HG03039 (cell line): ENCODE data around the gene KCNH2.

Experiments
- ATAC-seq: cut with Tn5 transposase; IDR thresholded peaks from one replicate; pipeline ENCODE4 v1.9.1; 2021; ENCODE audit warnings: mild to moderate bottlenecking, moderate library complexity; ENCODE audit not compliant: unreplicated experiment

The KCNH2 gene

DNA sequence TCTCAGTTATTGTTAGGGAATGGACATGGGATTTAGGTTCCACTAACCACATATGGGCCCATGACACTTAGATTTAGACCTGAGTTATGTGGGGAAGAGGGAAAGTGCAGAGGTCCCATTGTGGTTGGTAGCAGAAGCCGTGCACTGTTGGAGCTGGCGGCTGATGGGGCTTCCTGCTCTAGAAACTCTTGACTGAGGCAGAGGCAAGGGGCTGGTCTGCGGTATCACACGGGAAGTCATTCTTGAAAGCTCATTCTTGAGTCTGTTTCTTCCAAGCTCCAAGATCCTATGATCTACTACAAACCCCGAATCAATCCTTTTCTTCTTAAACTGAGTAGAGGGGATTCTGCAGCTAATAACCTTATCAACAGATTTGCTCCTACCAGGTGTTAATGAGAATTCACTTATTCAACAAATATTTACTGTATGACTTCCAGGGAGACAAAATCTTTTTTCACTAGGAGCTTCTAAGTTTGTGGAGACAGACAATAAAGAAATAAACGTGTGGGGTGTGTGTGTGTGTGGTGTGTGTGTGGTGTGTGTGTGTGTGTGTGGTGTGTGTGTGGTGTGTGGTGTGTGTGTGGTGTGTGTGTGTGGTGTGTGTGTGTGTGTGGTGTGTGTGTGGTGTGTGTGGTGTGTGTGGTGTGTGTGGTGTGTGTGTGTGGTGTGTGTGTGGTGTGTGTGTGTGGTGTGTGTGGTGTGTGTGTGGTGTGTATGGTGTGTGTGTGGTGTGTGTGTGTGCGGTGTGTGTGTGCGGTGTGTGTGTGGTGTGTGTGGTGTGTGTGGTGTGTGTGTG, 68.7 kb downstream of the KCNH2 start:
- no peak for ATAC-seq

DNA sequence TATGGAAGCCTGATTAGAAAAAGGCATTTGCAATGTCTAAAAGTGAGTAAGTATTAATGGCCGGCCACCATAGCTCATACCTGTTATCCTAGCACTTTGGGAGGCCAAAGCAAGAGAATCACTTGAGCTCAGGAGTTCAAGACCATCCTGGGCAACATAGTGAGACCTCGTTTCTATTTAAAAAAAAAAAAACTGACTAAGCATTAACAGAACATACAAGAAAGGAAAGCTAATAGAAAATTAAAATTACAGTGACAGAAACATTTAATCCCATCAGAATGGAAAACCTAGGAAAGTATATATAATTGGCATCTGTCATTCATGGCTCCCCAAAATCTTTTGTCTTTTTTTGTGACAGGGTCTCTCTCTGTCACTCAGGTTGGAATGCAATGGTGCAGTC, 69.9 kb downstream of the KCNH2 start:
- ATAC-seq, result no peak

- no peak for ATAC-seq
Measured at GRCh38 chr7:150904011-150904909, 73.9 kb downstream of the KCNH2 start.

DNA sequence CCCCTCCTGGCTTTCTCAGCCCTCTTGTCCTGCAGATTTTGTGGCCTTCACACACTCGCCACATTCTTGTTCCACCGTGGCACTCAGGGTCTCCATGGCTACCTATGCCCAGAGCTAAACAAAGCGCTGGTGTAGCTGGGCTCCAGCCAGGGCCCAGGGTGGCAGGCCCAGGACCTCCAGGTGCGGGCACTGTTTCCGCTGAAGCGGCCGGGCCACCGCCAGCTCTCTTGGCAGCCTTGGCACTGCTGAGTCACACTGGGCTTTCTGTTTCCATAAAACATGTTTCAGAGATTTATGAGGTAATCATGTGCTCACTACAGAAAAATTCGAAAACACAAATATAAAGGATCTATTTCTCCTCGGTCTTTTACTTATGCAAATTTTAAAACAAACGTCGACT, 74.5 kb downstream of the KCNH2 start:
- no peak for ATAC-seq

DNA sequence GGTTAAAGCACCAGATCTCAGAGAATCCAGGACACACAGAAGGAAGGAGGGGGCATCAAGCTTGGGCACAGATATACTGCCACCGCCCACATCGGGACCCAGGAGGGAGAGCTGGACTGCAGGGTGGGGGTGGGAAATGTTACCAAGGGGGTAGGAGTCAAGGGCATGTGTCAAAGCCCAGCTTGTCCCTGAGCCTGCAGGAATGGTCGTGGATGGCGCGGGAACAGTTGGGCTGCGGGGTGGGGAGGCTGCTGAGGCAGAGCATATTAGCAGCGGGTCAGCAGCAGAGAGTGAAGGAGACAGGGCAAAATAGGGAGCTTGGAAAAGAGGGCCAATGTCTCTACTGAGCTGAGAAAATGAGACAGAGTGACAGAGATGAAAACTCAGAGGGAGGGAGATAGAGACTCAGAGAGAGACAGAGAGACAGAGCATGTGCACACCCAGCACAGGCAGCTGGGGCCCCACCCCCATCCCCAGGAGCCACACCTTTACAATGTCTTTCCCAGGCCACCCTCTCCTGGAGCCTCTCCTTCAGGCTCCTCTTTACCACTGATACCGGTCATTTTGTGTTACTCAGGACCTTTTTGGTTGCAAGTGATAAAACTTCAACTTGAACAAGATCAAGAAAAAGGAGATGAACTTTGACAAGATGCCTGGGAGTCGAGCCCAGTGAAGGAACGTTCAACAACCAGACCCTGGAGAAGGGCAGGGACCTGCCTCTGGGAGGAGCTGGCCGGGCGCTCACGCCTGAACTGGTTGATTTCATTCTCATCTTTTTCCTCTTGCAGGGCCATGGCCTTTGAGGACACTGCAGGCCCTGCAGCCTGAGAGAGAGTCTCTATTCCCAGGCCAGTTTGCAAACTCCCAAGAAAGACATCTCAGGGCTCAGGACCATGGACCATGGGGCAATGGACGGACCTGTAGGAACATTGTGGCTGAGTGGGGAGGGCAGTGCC, 75.8 kb downstream of the KCNH2 start:
- no peak for ATAC-seq

DNA sequence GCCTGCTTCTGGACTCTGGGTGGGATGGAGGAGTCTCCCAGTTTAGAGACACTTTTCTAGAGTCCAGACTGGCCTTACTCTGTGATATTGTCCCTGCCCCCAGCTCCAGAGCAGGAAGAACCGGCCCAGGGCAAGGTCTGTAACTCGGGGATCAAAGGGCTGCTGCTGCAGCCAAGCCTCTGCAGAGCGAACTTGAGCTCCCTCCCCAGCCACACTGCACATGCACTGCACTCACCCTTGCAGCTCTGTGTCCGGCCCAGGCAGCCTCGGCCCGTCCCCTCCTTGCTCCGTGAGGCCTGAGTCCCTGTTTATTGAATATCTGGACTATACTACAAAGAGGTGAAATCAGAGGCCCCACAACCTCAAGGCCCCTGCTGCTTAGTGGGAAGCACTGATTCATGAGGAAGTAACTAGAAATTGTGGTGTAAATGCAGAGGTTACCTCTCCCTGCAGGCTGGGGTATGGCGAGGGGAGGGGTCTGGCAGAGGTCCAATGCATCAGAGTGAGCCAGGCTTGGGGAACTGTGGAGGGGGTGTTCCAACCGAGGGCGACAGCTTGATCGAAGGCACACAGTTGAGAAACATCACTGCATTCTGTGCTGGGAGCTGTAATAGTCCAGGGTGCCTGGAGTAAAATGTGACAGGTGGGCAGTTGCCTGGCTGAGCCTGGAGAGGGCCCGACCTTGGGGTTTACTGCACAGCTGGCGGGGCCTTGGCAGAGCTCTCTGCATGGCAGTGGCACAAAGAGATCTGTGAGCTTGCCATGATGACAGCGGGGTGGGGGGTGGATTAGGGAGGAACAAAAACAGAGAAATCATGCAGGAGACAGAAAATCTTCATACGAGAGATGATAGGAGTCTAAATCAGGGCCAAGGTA, 76.7 kb downstream of the KCNH2 start:
- no peak for ATAC-seq

DNA sequence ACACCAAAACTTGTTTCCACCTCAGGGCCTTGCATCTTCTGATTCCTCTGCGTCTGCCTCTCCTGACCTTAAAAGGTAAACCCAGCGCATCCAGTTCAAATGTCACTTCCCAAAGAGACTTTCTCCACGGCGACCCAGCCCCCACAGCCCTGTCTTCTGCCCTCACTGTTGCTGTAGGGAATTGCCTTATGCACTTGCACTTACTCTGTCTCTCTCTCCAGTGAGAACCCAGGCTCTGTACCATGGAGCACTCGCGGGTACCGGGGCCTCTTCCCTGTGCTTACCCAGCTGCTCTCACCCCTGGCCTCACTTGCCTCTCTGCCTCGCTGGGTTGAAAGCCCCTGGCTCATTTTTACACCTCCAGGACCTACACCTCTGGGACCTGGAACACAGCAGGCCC, 77.4 kb downstream of the KCNH2 start:
- no peak for ATAC-seq

- no peak for ATAC-seq
Measured at GRCh38 chr7:150898475-150899011, 79.6 kb downstream of the KCNH2 start.

DNA sequence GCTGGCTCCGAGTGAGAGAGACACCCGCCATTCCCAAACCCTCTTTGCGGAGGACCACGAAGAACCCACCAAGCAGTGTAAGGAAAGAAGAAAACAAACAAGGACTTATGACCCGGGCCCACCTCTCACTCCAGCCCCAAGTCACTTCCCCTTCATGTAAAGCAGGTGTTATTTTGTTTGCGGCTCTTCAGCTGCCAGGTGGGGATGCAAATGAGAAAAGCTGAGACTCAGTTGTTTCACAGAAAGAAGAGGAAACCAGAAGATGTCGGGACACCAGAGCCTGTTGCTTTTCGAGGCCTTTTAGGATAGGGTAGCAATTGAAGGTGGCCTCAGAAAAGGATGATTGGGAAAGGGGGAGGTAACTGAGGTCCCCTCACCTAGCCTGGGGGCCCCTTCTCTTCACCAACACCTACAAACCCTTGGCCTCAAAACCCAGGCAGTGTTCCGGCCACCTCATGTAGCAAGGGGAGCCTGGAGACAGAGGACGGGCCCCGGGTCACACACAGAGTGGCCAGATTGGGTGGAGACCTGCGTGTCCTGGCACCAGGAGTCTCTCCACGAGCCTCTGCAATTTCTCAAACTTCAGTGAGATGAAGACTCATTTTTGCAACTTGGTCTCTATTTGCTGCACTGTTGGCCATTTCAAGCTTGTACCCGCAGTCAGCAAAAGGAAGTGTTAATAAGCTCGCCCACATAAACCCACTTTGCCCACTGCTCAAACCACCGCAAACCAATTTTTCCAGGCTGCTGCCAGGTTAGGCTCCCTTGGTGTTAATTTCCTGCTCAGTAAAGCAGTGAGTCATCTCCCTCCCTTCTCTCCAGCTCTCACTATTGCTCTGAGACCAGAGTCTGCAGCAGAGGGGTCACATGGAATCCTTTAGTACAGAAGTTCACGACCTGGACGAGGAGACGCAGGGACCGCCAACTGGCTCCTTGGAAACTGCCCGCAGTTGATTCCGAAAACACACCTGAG, 80.3 kb downstream of the KCNH2 start:
- no peak for ATAC-seq

- no peak for ATAC-seq
Measured at GRCh38 chr7:150896562-150897209, 81.4 kb downstream of the KCNH2 start.

DNA sequence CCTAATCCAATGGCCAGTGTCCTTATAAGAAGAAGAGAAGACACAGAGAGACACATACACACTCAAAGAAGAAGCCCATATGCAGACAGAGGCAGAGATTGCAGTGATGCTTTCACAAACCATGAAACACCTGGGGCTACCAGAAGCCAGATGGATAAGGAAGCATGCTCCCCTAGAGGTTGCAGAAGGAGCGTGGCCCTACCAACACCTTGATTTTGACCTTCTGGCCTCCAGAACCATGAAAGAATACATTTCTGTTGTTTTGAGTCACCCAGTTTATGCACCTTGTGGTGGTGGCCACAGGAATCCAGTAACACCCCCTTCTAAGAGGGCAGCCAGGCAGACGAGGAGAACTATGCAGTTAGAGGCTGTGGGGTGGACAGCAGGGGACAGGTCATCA, 82.3 kb downstream of the KCNH2 start:
- no peak for ATAC-seq
